SKM-1 treated with dmso at 0.1 percent for 144 hours (cell line): ENCODE results near the gene ITGA8.

Experiments used
- DNase-seq: peaks from one replicate; lab custom pipeline; 2025; ENCODE audit not compliant: unreplicated experiment; lab: John Stamatoyannopoulos, UW

ITGA8 gene

DNA sequence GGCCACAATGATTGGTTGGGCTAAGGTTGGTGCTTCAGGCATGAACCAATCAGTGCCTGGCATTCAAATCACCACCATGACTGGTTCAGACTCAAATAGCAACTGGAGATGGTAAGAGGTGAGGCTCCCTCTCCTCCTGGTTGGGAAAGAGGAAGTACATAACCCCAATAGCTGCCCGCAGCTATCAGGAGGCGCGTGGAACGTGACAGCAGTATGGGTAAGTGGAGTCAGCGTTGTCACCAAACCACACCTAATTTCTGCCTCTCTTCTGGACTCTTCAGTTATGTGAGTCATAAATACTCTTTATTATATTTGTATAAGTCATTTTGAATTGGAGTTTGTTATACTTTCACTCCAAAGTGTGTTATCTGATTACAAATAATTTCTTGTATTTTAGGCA is 17.9 kb upstream of the ITGA8 start:
- DNase-seq = no peak

DNA sequence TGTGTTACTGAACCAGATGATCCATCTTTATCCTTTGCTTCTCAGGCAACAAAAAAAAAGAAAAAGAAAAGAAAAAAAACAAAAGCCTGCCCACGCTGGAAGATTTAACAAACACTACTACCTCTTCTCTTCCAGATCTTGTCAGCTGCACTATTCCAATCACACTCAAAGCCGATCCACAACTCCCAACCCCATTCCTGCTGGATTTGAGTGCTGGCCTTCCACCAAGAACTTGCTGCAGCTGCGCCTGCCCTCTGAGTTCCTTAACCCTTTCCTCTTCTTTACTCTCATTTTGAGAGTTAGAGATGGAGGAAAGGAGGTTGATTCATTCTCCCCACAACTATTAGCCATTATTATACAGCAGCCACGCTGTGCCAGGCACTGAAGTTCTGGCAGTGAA is 16.0 kb upstream of the ITGA8 start:
- no peak for DNase-seq

DNA sequence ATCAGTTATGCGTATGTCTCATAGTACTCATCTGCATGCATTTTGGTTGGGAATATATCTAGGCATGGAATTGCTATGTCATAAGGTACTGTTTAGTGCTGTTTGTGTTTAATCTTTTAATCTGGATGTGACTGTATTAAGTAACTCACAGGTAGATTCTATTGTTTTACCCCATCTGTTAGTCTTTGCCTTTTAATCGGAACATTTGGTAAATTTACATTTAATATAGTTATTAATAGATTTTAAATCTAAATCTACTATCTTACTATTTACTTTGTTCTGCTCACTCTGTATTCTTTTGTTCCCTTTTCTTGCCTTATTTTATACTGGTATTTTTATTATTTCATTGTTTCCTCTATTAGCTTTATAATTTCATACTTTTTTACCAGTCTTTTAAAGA is 10.6 kb upstream of the ITGA8 start:
- DNase-seq = no peak

DNA sequence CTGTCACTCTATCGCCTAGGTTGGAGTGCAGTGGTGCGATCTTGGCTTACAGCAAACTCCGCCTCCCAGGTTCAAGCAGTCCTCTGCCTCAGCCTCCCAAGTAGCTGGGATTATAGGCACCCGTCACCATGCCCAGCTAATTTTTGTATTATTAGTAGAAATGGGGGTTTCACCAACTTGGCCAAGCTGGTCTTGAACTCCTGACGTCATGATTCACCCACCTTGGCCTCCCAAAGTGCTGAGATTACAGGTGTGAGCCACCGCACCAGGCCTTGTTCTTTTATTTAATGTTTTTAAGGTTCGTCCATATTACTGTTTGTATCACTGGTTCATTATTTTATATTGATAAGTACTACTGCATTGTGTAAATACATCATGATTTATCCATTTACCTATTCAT is 10.2 kb upstream of the ITGA8 start:
- no peak for DNase-seq

DNA sequence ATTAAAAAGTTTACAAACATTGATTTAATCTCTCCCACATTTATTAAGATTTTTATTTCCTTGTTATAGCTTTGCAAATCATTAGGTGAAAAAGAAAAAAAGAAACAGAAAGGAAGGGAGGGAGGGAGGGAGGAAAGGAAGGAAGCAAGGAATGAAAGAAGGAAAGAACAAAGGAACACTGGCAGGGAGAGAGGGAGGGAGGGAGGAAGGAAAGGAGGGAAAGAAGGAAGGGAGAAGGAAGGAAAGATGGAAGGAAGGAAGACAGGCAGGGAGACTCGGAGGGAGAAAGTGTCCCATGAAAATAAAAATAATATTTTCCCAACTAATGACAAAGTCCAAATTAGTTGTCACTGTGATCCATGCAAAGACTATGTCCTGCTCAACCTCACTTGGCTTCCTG is 6.3 kb upstream of the ITGA8 start:
- no peak for DNase-seq

DNA sequence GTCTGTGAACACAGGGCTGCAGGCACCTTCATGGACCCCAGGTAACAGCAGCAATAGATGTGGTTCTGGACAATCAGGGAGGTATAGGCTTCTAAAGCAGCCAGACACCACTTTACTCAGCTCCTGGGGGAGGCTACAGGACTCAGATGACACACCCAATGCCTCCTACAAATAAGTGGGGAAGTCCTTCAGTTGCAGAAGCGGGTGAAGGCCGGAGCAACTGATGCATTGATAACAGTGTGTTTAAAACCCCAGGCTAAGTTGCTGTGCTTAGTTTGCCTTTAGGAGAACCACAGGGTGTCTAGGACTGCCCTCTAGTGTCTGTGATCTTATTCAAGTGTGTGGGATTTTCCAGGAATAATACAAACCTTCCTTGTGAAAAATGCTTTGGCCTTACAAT is 5.9 kb upstream of the ITGA8 start:
- DNase-seq = peak; percentile 4

DNA sequence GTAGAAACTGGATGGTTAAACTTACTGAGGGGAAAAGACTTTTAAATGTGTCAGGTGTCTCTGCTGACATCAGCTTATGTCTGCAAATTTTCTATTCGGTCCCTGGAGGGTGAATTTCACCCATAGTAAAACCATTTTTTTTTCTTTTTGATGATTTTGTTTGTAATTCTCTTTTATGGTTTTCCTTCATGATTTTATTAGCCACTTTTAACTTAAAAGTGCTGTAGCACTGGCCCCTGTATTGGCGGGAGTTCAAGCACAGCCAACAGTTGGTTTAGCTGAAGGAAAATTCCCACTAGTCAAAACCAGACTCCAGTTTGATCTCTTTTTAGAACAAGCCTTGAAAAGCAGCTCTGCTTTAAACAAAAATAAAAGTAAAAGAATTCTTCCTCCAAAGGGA is 5.0 kb upstream of the ITGA8 start:
- DNase-seq = no peak

DNA sequence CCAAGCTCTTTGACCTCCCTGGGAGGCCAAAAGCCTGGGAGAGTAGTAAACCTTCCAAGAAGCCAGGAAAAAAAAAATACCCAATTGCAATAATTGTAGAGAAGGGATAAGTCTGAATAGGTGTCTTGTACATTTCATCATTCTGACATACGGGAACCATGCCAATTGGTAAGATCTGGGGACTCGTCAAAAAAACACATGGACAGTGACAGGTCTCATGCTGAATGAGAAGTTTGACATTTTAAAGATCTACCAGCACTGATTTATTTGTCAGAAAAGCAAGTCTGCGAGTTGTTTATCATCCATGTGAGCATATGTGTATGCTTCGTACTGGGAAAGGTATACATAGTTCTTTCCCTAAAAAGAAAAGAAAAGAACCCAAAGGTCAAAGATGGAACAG is 4.1 kb upstream of the ITGA8 start:
- no peak for DNase-seq

DNA sequence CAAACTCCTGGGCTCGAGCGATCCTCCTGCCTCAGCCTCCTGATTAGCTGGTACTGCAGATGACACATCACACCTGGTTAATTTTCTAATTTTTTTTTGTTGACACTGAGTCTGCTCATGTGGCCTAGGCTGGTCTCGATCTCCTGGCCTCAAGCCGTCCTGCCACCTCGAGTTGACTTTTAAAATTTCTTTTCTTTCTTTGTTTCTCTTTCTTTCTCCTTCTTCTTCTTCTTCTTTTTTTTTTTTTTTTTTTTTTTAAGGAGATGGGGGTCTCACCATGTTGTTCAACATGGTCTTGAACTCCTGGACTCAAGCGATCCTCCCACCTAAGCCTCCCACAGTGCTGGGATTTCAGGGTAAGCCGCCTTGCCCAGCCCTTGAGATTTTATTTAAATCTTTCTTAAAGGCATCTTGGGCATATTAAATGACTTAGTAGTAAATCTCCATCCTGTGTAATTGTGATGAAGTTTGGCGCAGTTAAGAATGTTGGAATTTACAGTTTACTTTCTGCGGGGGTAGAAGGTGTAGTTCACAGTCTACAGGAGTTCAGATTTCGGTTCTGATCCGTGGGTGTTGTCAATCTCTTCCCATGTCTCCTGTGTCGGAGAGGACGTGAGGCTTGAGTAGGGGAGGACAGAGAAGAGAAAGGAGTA is 1.0 kb upstream of the ITGA8 start:
- DNase-seq = no peak

DNA sequence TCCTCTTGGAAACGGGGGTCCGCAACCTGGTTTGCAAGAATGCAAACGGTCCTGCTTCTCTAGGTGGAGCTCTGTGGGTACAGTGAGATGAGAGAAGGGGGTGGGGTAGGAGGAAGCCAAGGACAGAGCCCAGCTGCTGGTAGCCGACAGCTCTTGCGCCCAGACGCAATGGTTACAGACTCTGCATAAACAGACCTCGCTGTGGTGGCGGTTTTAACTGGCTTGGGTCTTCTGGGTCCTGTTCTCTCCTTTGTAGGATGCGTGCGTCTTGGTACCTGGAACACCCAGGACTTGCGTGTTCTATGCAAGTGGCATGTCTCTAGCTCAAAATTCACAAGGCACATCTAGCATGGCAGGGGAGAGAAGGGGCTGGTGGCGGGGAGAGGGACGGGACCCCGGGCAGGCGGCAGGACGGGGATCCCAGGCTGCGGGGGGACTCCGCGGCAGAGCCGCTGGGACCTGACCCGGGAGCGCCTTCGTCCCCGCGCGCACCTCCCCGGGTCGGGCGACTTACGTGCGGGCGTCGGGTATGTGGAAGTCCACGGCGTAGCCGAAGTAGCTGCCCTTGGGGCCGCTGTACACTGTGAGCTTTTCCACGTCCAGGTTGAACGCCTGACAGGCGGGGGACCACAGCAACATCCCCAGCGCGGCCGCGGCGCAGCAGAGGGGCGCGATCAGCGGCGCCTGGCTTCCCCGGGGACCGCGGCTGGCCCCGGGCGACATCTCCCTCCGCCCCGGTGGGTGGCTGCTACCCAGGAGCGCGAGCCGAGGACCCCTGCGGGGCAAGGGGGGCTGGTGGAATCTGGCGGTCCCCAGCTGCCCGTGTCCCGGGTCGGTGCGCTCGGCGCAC is 448 bp downstream of the ITGA8 start:
- DNase-seq = no peak

DNA sequence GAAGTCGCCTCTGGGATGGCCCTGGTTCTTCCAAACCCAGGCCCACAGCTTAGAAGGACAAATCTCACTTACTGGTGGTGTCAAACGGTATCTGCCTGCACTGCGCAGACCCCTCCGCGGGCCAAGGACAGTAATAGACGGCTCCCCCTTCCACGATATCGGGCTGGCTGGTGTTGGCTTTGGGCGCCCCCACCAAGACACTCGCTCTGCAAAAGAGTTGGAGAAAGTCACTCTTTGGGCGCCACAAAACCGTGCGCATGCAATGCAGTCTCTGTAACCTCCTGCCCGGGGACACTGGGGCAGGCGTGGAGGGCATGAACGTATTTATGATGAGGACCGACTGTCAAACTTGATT is 1.1 kb downstream of the ITGA8 start:
- DNase-seq = no peak

DNA sequence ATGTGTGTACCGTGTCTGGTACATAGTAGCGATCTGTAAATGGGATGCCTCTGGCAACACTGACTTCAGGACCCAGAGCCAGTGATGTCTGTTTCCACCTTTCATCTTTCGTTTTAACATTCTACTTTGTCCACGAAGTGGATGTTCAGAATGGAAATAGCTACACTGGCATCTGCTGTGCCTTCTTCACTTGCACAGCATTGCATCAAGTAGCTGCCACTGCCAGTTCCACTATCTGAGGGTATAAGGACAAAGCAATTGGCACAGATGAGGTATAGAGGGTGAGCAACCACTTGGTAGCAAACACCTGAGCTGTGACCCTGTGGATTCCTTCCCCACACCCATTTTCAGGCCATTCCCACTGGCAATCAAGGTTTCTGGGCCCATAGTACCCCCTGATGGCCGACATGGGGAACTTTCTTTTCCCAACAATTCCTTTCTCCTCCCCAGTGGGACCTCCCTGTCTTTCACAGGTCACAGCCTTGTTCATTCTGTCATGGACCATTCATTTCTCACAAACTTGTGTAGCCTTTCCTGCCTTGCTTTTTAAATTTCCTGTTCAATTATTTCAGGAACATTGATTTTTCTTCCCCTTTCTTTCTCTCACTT is 4.0 kb downstream of the ITGA8 start:
- DNase-seq = no peak

DNA sequence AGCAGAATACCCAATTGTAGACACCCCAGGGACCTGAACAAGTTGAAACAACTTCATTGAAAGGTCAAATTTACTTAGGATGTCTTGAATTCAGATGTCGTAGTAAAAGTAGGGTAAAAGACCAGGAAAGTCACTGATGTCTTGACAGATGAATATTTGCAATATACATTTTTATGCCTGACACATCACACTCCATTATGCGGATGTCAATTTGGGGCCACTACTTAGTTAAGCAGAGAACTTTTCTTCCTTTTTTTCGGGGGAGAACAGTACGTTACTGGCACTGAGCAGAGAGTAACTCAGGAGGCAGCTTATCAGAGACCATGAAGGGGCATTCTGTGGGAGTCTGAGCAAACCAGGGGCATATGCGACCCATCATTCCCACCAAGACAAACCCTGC is 4.9 kb downstream of the ITGA8 start:
- DNase-seq = no peak

DNA sequence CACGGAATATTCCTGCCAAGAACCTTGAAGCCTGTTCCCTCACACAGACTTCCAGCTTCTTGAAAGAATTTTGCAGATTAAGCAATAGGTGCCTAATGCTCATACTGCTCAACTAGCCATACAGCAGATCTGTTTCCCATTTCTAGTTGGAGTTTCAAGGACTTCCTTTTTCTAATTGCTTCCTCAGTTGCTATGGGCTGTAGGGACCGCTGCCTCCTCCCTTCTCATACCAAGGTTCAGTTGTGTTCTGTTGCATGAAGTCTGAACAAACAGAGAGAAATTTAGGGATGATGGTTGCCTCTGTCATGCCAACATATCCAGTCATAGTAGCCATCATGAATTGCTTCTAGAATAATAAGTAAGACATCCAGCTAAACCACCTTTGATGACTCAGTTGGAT is 6.8 kb downstream of the ITGA8 start:
- DNase-seq = peak; percentile 8

DNA sequence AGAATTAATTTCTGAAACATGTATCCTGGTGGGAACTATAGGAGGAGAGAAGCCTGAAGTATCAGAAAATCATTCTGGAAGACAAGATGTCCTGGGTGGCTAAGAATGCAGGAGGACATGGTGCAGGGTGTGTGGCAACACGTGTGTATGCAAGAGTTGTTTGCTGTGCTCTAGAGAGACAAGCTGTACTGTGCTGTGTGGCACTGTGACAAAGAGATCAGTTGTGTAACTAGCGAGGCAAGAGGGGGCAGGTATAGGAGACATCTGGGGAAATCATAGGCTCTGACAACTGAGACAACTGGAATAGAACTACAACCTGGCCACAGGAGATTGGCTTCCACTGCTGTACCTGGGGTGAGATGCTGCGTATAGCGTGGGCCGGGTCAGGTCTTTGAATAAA is 9.3 kb downstream of the ITGA8 start:
- no peak for DNase-seq

DNA sequence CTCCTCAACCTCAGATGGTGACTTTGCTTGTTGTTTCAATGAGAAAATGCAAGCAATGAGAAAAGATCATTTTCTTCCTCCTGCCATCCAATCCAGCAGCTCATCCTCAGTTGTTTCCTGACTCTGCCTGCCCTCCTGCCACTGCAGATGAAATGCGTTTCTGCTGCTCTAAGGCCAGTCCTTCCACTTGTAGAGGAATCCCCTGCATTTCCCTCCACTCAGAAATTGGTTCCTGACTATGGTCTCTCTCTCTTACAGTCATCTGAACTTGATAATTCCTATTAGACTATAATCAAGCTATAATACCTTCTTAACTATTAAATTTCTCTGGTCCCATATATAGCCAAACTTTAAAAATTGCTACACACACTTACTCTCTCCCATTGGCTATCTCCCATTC is 14.4 kb downstream of the ITGA8 start:
- no peak for DNase-seq

DNA sequence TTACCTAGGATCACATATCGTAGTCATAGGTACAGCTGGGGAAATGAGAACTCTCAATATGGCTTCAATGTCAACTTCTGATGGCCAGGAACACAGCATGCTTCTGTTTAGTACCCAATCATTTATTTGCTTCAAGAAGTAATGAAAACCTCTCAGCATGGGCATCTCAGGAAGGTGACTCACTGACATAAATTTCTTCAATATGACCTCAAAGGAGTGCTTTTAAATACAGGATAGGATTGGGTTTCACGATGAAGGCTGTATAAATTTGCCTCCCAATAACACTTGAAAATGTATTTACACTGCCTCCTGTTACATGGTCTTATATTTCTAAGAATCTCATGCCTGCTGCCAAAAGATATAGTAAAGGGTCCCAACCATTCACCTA is 15.1 kb downstream of the ITGA8 start:
- DNase-seq = no peak

DNA sequence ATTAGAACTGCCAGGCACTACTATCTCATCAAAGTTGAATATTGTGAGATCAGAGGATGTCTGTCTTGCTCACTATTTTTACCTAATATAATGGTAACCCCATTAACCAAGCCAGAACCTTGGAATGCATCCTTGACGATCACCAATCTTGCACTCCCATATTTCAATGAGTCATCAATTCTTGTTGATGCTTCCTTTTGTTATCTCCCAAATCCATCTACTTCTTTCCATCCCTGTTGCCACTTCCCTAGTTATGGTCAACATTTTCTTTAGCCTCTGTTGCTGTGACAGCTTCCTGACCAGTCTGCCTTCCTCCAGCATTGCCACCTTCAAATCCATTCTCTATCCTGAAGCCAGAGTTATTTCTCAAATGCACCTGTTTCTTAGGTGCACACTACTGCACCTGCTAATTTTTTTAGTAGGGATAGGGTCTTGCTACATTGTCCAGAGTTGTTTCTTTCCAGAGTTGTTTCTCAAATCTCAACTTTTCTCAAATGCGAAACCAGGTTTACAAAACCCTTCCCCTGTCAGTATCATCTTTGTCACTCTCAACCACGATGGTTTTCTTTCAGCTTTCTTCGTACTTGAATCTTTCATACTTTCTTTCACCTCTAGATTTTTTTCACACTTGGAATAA is 15.7 kb downstream of the ITGA8 start:
- DNase-seq = no peak

DNA sequence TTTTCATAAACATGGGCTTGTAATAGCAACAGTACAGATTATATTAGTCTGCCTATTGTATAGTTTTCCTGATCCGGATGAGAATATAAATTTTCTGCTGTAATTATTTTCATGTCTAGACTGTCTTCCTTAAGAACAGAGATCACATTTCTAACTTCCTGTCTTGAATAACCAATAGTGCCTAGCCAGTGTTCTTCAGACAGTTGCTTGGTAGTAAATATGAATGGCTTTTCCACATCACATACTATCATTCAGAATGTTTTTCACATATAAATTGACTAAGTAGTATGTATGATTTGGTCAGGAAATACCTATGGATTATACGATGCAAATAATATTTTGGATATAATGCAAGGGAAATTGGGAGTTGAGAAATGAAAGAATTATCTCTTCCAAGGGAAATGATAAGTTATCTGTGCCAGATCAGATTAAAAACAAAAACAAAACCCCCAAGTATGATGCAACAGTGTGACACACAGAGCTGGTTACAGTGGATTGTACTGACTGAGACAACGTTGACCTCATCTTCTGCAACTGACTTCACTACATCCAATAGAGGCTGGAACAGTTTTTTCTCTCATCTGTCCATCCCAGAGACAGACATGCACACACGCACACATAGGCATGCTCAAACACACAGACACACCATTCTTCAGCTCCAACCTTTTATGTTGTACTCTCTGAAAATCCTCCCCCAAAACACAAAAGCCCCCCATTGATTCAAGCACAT is 16.4 kb downstream of the ITGA8 start:
- no peak for DNase-seq

DNA sequence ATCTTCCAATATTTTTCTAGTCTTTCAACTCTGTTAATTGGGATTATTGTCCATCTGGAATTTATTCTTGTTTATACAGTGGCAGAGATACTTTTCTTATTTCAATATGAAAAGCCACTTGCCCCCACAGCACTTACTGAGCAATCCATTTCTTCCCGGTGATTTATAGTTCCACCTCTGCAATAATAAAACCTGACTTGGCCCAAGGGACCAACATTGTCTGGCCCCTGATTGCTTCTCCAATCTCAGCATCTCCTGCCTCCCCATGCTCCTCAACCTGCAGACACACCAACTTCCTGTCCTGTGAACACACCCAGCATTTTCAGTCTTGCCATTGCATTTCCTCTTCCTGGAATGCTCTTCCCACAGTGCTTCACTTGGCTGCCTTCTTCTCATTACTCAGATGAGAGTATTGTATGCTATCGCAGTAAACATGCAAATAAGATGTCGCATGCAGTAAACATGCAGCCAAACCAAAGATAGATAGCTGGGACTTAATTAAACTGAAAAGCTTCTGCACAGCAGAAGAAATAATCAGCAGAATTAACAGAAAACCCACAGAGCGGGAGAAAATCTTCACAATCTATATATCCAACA is 19.5 kb downstream of the ITGA8 start:
- DNase-seq = no peak

DNA sequence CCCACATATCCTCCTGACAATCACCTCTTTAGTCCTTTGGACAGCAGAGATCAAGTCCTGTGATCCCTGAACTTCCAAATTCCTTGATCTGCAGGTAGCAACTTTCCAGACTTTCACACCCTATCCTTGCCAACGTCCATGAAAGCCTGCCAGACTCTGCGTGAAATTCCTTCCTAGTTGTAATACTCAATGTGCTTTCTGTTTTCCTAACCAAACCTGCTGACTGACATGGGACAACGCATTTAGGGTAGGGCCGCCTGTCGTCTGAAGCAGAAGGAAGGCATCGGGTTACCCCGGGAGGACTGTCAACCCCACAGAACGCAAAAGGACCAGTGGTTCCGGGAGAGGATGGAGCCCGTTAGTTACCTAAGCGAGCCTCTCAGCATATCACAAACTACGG is 23.9 kb downstream of the ITGA8 start:
- DNase-seq = no peak
